ENCODE measurements around the gene LRRC41. TPM values are rescaled to one million over a fixed set of nuclear protein-coding genes. Genes with fewer than 3 reads are reported as not detected.
"Not testable (repeated sequence)": the region's sequence is repeated elsewhere in the genome, so short reads cannot be mapped to it uniquely, and the experiment has no call there.

Gene LRRC41
- total RNA-seq, 2 experiments from 2014 or later, result 32.6 to 33.9 TPM

DNA sequence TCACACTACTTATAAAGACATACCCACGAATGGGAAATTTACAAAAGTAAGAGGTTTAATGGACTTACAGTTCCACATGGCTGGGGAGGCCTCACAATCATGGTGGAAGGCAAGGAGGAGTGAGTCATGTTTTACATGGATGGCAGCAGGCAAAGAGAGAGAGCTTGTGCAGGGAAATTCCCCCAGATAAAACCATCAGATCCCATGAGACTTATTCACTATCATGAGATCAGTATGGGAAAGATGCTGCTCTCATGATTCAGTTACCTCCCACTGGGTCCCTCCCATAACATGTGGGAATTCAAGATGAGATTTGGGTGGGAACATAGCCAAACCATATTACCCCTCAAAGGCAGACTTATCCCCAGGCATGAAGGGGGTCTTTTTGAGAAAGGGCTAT is 64.6 kb downstream of the LRRC41 start:
- ATAC-seq; H3K9me3 Mint-ChIP-seq (ENCODE audit: insufficient read depth); POLR2A ChIA-PET; H3K4me1 Mint-ChIP-seq (ENCODE audit: low read depth); DNase-seq; H3K27me3 Mint-ChIP-seq (ENCODE audit: low read depth); H3K4me3 Mint-ChIP-seq; H3K27ac Mint-ChIP-seq; H3K36me3 Mint-ChIP-seq (ENCODE audit: low read depth): not testable (repeated sequence)
- CTCF ChIA-PET, result interaction anchor here (1.2 kb wide), 1 partner anchor 15 kb away, joined by 4 read pairs; no protein-coding TSS in a partner anchor

DNA sequence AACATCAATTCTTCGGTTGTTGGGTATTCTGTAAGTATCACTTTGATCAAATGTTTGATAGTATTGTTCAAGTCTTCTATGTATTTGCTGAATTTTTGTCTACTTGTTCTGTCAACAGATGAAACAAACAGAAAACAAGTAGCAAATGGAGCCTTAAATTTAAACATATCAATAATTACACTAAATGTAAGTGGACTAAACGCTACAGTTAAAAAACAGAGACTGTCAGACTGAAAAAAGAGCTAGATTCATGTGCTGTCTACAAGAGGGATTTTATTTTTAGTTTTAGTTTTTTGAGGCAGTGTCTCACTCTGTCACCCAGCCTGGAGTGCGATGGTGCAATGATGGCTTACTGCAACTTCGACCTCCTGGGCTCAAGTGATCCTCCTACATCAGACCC is 66.5 kb downstream of the LRRC41 start:
- H3K4me3 Mint-ChIP-seq, result no peak overlapping the region
- POLR2A ChIA-PET, result no interaction called here
- DNase-seq, result no peak
- no peak for ATAC-seq
- H3K27ac Mint-ChIP-seq, result no peak overlapping the region
- CTCF ChIA-PET, result interaction anchor here (1.3 kb wide), 1 partner anchor 13 kb away, joined by 4 read pairs; no protein-coding TSS in a partner anchor
- H3K36me3 Mint-ChIP-seq (ENCODE audit: low read depth), result no peaks in the 10 kb centered on the region
- H3K4me1 Mint-ChIP-seq (ENCODE audit: low read depth), result peaks cover 4% of the 10 kb centered on the region
- peaks cover 8% of the 10 kb centered on the region for H3K9me3 Mint-ChIP-seq (ENCODE audit: insufficient read depth)
- no peaks in the 10 kb centered on the region for H3K27me3 Mint-ChIP-seq (ENCODE audit: low read depth)

DNA sequence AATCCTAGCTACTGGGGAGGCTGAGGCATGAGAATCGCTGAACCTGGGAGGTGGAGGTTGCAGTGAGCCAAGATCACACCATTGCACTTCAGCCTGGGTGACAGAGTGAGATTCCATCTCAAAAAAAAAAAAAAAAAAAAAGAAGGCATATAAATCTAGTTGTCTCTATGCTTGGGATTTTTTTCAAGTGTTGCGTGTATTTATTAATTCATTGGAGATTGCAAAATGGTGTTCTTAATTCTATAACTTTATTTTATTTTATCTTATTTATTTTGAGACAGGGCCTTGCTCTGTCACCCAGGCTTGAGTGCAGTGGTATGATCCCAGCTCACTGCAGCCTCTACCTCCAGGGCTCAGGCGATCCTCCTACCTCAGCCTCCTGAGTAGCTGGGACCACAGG is 72.2 kb downstream of the LRRC41 start:
- not testable (repeated sequence) for H3K9me3 Mint-ChIP-seq (ENCODE audit: insufficient read depth); H3K4me3 Mint-ChIP-seq; ATAC-seq; DNase-seq; H3K27me3 Mint-ChIP-seq (ENCODE audit: low read depth); H3K36me3 Mint-ChIP-seq (ENCODE audit: low read depth); H3K27ac Mint-ChIP-seq
- ChIA-PET POLR2A (interaction anchor here (0.6 kb wide), 1 partner anchor 1500 kb away, joined by 3 read pairs; no protein-coding TSS in a partner anchor), CTCF (interaction anchor here (2.5 to 3.6 kb wide), 2 partner anchors 7 to 15 kb away, joined by 19 to 33 read pairs; no protein-coding TSS in a partner anchor)
- H3K4me1 Mint-ChIP-seq (ENCODE audit: low read depth), result peaks cover 11% of the 10 kb centered on the region

Other genes with a start within 250 kb of the LRRC41 start
- 1 to 10 TPM; 4.8 to 5.4 TPM for gene PIK3R3, start 171.0 kb downstream of the LRRC41 start, total RNA-seq
- not detected for gene TSPAN1, start 128.5 kb downstream of the LRRC41 start, total RNA-seq
- not detected for gene P3R3URF, start 127.1 kb downstream of the LRRC41 start, total RNA-seq
- 10 to 100 TPM; 25.2 to 28.4 TPM for gene POMGNT1, start 105.2 kb downstream of the LRRC41 start, total RNA-seq
- not detected for gene LURAP1, start 100.3 kb downstream of the LRRC41 start, total RNA-seq
- 10 to 100 TPM; 59.3 to 63.9 TPM for gene RAD54L, start 55.9 kb downstream of the LRRC41 start, total RNA-seq
- 100 to 1,000 TPM; 333 to 343 TPM for gene UQCRH, start 82 bp upstream of the LRRC41 start, total RNA-seq
- gene NSUN4, start 37.2 kb upstream of the LRRC41 start, total RNA-seq, result 10 to 100 TPM; 22.3 to 22.5 TPM
- gene FAAH, start 90.7 kb upstream of the LRRC41 start, total RNA-seq, result 1 to 10 TPM; 3.6 to 3.9 TPM
- gene DMBX1, start 186.2 kb upstream of the LRRC41 start, total RNA-seq, result under 1 TPM in 1 of 2 experiments, not detected in 1; 0.08 TPM
- not detected for gene KNCN, start 248.0 kb upstream of the LRRC41 start, total RNA-seq

Data from activated CD8-positive, alpha-beta T cell treated with anti-CD3 and anti-CD28 coated beads, Interleukin-2, amount 10 ng/mL, durations not matched to agents 7 days and 5 days (primary cell).